AG09309 (cell line): Measurements from ENCODE around the gene NTN5.

Experiments
- DNase-seq: peaks from one replicate; pipeline ENCODE4 v3.0.0-alpha.2; 2010; ENCODE audit warnings: low read depth
- H3K4me3 ChIP-seq: 2 replicates; pipeline ENCODE4 v1.5.1; 2011; ENCODE audit warnings: mild to moderate bottlenecking, low read depth, low read length, moderate library complexity; ENCODE audit not compliant: control insufficient read depth
- TF ChIP-seq, protein P1 (sequence below): IDR thresholded peaks from 2 replicates; pipeline ENCODE4 v1.5.1; 2011; ENCODE audit warnings: mild to moderate bottlenecking, low read depth, low read length, inconsistent platforms; ENCODE audit not compliant: insufficient read depth, control insufficient read depth; ENCODE audit errors: missing control alignments

The NTN5 gene

DNA sequence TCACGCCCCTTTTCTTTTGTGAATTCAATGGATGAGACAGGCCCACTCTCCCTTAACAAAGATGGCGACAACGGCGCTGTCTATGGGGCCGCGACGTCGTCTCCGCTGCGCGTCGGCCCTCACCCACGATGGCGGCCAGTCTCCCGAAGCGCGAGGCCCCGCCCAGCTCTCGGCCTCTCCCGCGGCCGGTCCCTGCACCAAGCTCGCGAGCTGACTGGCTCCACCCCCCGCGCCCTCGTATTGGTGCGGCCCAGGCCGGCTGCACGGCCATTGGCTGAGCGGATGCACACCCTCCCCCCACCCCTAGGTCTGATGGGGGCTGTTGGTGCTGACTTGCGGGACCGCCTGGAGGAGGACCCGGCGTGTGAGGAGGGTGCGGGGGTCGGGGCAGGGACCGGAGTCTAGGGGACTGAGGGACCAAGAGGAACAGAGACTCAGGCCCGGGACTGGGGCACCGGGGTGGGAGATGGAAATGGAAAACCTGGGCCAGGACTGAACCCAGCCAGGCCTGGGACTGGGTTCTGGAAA is 48.7 kb downstream of the NTN5 start:
- TF ChIP-seq, protein P1, sequence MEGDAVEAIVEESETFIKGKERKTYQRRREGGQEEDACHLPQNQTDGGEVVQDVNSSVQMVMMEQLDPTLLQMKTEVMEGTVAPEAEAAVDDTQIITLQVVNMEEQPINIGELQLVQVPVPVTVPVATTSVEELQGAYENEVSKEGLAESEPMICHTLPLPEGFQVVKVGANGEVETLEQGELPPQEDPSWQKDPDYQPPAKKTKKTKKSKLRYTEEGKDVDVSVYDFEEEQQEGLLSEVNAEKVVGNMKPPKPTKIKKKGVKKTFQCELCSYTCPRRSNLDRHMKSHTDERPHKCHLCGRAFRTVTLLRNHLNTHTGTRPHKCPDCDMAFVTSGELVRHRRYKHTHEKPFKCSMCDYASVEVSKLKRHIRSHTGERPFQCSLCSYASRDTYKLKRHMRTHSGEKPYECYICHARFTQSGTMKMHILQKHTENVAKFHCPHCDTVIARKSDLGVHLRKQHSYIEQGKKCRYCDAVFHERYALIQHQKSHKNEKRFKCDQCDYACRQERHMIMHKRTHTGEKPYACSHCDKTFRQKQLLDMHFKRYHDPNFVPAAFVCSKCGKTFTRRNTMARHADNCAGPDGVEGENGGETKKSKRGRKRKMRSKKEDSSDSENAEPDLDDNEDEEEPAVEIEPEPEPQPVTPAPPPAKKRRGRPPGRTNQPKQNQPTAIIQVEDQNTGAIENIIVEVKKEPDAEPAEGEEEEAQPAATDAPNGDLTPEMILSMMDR, result no peak
- DNase-seq, result peak; percentile 75
- peak overlapping the region; percentile 63 for H3K4me3 ChIP-seq

DNA sequence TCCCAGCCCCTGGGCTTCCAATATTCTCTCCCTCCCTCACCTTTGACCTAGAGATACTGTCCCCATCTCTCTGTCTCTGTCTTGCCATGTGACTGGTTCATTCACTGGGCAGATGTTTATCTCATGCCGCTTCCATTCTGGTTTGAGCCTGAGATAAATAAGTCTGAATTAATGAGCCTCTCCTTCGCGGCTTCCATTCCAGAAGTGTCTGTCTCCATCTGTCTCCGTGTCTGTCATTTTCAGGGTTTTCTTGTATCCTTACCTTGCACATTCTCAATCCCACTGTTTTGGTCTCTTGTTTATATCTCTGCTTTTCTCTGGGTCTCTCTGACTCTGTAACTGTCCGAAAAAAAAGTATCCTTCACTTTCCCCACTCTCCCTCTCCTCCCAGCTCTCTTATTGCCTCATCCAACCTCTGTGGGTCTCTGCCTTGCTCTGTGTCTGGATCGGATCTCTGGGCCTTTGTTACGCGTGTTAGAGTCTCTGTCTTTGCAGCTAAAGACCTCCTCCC is 49.2 kb downstream of the NTN5 start:
- DNase-seq, result no peak
- H3K4me3 ChIP-seq, result peak overlapping the region; percentile 27
- TF ChIP-seq, protein P1, result no peak

GRCh38 chr19:48619692-48620585 is 52.9 kb downstream of the NTN5 start:
- DNase-seq, result no peak
- TF ChIP-seq, protein P1, result no peak
- peak overlapping the region; percentile 85 for H3K4me3 ChIP-seq

- peak; percentile 99 for DNase-seq
- TF ChIP-seq, protein P1, result no peak
- H3K4me3 ChIP-seq, result peak within 1 kb of the TSS; percentile 85
These were observed 53.7 kb downstream of the NTN5 start, which contains the start of the genes RPL18 and SPHK2 for GRCh38 chr19:48618916-48619691. RPL18 (minus strand) TSS chr19:48619178; CDS start chr19:48619143, 35 bp downstream. SPHK2 (plus strand) TSS chr19:48619506; CDS start chr19:48620515, 1,009 bp downstream.

DNA sequence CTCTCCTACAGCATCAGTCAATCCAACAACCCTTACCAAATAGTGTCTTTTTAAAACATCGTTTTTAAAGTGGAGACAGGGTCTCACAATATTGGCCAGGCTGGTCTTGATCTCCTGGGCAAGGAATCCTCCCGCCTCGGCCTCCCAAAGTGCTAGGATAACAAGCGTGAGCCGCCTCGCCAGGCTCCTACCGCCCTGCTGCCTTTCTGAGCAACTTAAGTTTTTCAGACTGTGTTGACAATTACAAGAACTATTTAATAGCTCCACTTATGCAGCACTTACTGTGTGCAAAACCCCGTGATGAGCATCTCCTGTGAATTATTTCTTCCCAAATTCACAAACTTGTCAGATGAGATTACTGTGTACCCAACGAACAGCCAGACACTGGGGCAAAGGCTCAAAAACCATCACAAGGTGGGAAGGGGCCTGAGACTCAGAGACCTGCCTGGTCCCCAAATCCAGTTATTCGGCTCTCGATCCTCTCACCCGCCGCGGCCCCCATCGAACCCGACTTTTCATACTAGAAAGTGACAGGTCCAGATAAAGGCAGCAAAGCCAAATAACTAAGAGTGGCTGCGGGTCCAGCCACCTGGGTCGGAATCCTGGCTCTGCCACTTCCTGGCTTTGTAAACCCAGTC is 54.4 kb downstream of the NTN5 start:
- no peak for DNase-seq
- TF ChIP-seq, protein P1, result no peak
- peak overlapping the region; percentile 85 for H3K4me3 ChIP-seq
